Testis (tissue), 3 donors: Measurements from ENCODE around the gene RPS8. TPM values are rescaled to one million over a fixed set of nuclear protein-coding genes. Genes with fewer than 3 reads are reported as not detected.
"Not testable (repeated sequence)": the region's sequence is repeated elsewhere in the genome, so short reads cannot be mapped to it uniquely, and the experiment has no call there.

Source experiments
- DNase-seq: peaks from one replicate; pipeline ENCODE4 v3.0.0-alpha.2; 2019
- H3K27ac ChIP-seq, 2 donors: fragments of 200-600 bp; sonication (generic); one replicate each; pipeline ENCODE4 v1.5.1; 2019
- H3K27me3 ChIP-seq: fragments of 200-600 bp; sonication (generic); one replicate; pipeline ENCODE4 v1.5.1; 2019
- H3K36me3 ChIP-seq: fragments of 200-600 bp; sonication (generic); one replicate; pipeline ENCODE4 v1.5.1; 2017; ENCODE audit warnings: low read depth; ENCODE audit errors: missing control alignments
- H3K4me1 ChIP-seq: fragments of 200-600 bp; sonication (generic); one replicate; pipeline ENCODE4 v1.5.1; 2019
- H3K4me3 ChIP-seq, 2 donors: fragments of 200-600 bp; sonication (generic); one replicate each; pipeline ENCODE4 v1.5.1; 2017 to 2019
- H3K9me3 ChIP-seq: fragments of 200-600 bp; sonication (generic); one replicate; pipeline ENCODE4 v1.5.1; 2017
- POLR2A ChIP-seq: fragments of 450-650 bp; IDR thresholded peaks from one replicate; pipeline ENCODE4 v1.6.1; 2017; ENCODE audit warnings: antibody characterized with exemption, mild to moderate bottlenecking, moderate library complexity
- WGBS, 2 donors: methylation state at CpG; one replicate each; pipeline ENCODE4 v1.1.5; 2018; 5-methylcytosine and 5-hydroxymethylcytosine counted together
- intact Hi-C: fragments of 100-400 bp; cut with DNase I; formaldehyde crosslinking; loops from one replicate; pipeline ENCODE4 v1.15.1; 2023; ENCODE audit warnings: low total_unique reads
- polyA plus RNA-seq: library from polyadenylated mRNA; stranded (reverse); fragments of 350-450 nt; fragmentation: Illumina TruSeq; extraction: RNeasy Lipid Tissue Mini Kit (QIAGEN cat#74804); gene quantifications from one replicate; pipeline ENCODE4 v1.2.3, GENCODE V29; 2014; ENCODE audit warnings: low read depth, low replicate concordance; ENCODE audit not compliant: insufficient read depth
- total RNA-seq, 2 donors: library from RNA; depleted of rRNA; stranded (reverse); fragments of >200 nt; gene quantifications; one replicate each; pipeline ENCODE4 v1.2.3, GENCODE V29; 2016
- TF ChIP-seq, protein P1 (sequence below), 3 experiments: fragments of 450-650 bp in 2 of 3; fragments of 200-600 bp in 1 of 3; sonication (generic) in 1 of 3; IDR thresholded peaks; one replicate each; pipeline ENCODE4 v1.5.1; 2016 to 2019; ENCODE audit warnings: antibody characterized with exemption in 3 of 3, mild to moderate bottlenecking in 2 of 3, moderate library complexity in 1 of 3

RPS8 gene
- total and polyA plus RNA-seq, 3 donors from 2014 or later = 431 to 935 (median 860) TPM

DNA sequence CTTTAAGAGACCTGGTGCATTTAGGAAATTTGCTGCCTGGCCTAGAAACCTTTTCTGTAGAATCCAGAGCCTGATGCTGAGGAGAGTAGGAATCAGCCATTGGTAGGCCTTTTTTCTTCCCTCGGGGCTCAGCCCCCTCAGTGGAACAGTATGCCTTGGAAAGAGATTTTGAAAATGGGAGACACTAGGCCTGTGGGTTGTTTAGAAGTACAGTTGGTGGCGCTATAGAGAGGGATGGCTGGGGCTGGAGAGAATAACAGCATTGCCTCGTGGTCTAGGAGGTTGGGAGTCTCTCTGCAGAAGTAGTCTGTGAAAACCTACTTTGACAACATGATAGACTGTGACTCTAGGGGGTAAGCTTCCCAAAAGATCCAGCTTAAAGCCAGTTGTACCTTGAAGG, 27.5 kb upstream of the RPS8 start:
- WGBS, 2 donors = 88% methylated on average over 3 of the region's 3 CpGs
- intact Hi-C loops = no loop called here
- H3K4me3 ChIP-seq = no peak overlapping the region
- H3K9me3 ChIP-seq = no peaks in the 10 kb centered on the region
- H3K27ac ChIP-seq = no peak overlapping the region
- no peaks in the 10 kb centered on the region for H3K27me3 ChIP-seq
- no peaks in the 10 kb centered on the region for H3K4me1 ChIP-seq
- H3K36me3 ChIP-seq = no peaks in the 10 kb centered on the region
- DNase-seq = no peak
- TF ChIP-seq, protein P1, sequence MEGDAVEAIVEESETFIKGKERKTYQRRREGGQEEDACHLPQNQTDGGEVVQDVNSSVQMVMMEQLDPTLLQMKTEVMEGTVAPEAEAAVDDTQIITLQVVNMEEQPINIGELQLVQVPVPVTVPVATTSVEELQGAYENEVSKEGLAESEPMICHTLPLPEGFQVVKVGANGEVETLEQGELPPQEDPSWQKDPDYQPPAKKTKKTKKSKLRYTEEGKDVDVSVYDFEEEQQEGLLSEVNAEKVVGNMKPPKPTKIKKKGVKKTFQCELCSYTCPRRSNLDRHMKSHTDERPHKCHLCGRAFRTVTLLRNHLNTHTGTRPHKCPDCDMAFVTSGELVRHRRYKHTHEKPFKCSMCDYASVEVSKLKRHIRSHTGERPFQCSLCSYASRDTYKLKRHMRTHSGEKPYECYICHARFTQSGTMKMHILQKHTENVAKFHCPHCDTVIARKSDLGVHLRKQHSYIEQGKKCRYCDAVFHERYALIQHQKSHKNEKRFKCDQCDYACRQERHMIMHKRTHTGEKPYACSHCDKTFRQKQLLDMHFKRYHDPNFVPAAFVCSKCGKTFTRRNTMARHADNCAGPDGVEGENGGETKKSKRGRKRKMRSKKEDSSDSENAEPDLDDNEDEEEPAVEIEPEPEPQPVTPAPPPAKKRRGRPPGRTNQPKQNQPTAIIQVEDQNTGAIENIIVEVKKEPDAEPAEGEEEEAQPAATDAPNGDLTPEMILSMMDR (IDR thresholded peaks at IDR 0.05) = no peak
- no peak for TF ChIP-seq POLR2A

DNA sequence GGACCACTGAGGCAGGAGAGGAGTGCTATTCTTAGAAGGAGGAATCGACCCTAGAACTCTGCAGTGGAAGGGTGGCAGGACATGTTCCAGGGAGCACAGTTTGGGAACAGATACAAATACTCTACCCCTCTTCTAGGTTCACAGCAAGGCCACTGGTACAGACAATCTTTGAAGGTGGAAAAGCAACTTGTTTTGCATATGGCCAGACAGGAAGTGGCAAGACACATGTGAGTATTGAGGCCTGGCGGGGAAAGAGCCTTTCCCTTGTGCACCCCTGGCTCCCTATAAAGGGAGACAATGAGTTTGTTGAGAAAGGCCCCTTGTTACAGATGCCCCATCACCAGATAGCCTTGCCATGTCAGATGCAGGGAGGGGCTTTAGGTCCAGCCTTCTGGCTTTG, 17.9 kb upstream of the RPS8 start:
- no peaks in the 10 kb centered on the region for H3K27me3 ChIP-seq
- H3K36me3 ChIP-seq = no peaks in the 10 kb centered on the region
- intact Hi-C loops = no loop called here
- TF ChIP-seq, protein P1 (IDR thresholded peaks at IDR 0.05) = no peak
- no peak for TF ChIP-seq POLR2A
- no peaks in the 10 kb centered on the region for H3K9me3 ChIP-seq
- no peak overlapping the region for H3K27ac ChIP-seq
- 82 to 95% methylated on average over 2 of the region's 2 CpGs for WGBS, 2 donors
- no peak overlapping the region for H3K4me3 ChIP-seq
- no peak for DNase-seq
- no peaks in the 10 kb centered on the region for H3K4me1 ChIP-seq

DNA sequence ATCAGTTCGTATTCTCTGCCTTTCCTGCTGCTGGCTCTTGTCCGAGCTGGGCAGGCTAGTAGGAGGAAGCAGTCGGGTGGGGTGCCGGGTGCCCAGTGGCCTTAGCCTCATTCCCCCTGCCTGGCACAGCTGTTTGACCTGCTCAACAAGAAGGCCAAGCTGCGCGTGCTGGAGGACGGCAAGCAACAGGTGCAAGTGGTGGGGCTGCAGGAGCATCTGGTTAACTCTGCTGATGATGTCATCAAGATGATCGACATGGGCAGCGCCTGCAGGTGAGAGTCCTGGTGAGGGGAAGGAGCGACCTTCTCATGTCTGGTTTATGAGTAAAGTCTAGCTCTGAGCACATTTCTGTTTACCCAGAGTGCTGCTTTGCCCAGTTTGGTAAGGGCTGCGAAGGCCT, 16.3 kb upstream of the RPS8 start:
- no peaks in the 10 kb centered on the region for H3K9me3 ChIP-seq
- TF ChIP-seq, protein P1 (IDR thresholded peaks at IDR 0.05) = no peak
- TF ChIP-seq POLR2A = no peak

DNA sequence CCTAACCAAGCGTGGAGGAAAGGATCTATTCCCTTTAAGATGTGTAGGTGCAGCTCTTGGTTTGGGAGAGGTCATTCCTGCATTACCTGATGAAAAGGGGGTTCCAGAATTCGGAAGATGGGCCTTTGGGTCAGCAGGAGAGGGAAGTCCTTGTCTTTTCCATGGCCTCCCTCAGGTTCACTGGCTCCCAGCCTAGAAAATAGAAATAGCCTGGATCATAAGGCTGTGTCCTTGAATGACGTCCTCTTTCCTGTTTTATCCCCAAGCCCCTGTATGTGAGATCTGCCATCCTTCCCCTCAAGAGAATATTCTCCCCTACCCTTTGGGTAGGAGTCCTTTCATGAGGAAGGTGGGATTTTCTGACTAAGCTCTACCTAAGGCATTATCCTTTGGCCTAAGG, 14.5 kb upstream of the RPS8 start:
- no peak for DNase-seq
- no peaks in the 10 kb centered on the region for H3K27me3 ChIP-seq
- no peak overlapping the region for H3K4me3 ChIP-seq
- H3K36me3 ChIP-seq = no peaks in the 10 kb centered on the region
- no peaks in the 10 kb centered on the region for H3K4me1 ChIP-seq
- no peak overlapping the region for H3K27ac ChIP-seq
- WGBS, 2 donors = 73 to 74% methylated on average over 3 of the region's 3 CpGs
- no peaks in the 10 kb centered on the region for H3K9me3 ChIP-seq
- intact Hi-C loops = no loop called here
- TF ChIP-seq POLR2A = no peak
- TF ChIP-seq, protein P1 (IDR thresholded peaks at IDR 0.05) = no peak

More for the DNA sequence above, 16.3 kb upstream of the RPS8 start:
- WGBS, 2 donors = 78 to 95% methylated on average over 6 to 11 of the region's 11 CpGs
- no peak overlapping the region for H3K27ac ChIP-seq
- H3K4me1 ChIP-seq = no peaks in the 10 kb centered on the region
- intact Hi-C loops = no loop called here
- no peaks in the 10 kb centered on the region for H3K36me3 ChIP-seq
- H3K27me3 ChIP-seq = no peaks in the 10 kb centered on the region
- no peak for DNase-seq
- H3K4me3 ChIP-seq = no peak overlapping the region

DNA sequence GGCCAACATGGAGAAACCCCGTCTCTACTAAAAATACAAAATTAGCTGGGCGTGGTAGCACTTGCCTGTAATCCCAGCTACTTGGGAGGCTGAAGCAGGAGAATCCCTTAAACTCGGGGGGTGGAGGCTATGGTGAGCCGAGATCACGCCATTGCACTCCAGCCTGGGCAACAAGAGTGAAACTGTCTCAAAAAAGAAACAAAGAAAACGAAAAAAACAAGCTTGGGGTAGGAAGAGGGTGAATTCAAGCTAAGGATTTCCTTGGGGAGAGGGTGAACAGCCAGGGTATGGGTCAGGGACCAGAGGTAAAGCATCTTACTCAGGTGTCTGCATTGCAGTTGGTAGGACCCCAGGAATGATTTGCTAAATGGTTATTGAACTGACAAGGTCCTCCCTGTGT, 8.9 kb upstream of the RPS8 start:
- H3K9me3 ChIP-seq, H3K36me3 ChIP-seq, H3K27ac ChIP-seq, H3K4me3 ChIP-seq, H3K4me1 ChIP-seq, intact Hi-C loops, H3K27me3 ChIP-seq, DNase-seq: not testable (repeated sequence)
- 95 to 96% methylated on average over 6 of the region's 6 CpGs for WGBS, 2 donors
